GM06990 (cell line): ENCODE data around the gene ZNF609.

ENCODE experiments used
- DNase-seq: peaks from one replicate; pipeline ENCODE4 v3.0.0-alpha.2; 2011; ENCODE audit not compliant: insufficient read length; ENCODE audit errors: extremely low read depth
- H3K27me3 ChIP-seq: replicated peaks from 2 replicates; pipeline ENCODE4 v1.6.0; 2011; ENCODE audit warnings: low read length; ENCODE audit not compliant: control insufficient read depth, insufficient read depth
- H3K36me3 ChIP-seq: 2 replicates; pipeline ENCODE4 v1.5.1; 2011; ENCODE audit warnings: low read length; ENCODE audit not compliant: control insufficient read depth, insufficient read depth
- H3K4me3 ChIP-seq: replicated peaks from 2 replicates; pipeline ENCODE4 v1.5.1; 2011; ENCODE audit warnings: low read depth, mild to moderate bottlenecking, control low read depth, low read length
- CTCF ChIP-seq: IDR thresholded peaks from 2 replicates; pipeline ENCODE4 v1.5.1; 2011; ENCODE audit warnings: low read length, control low read depth, mild to moderate bottlenecking, inconsistent platforms; ENCODE audit not compliant: insufficient read depth, poor library complexity, severe bottlenecking

Gene ZNF609

GRCh38 chr15:64716452-64716851, 256.1 kb downstream of the ZNF609 start:
- TF ChIP-seq CTCF, result no peak
- DNase-seq, result no peak
- Histone ChIP-seq H3K27me3 (no peaks in the 10 kb centered on the region), H3K36me3 (no peaks in the 10 kb centered on the region), H3K4me3 (no peak overlapping the region)

- no peaks in the 10 kb centered on the region for H3K36me3 ChIP-seq
- no peaks in the 10 kb centered on the region for H3K27me3 ChIP-seq
- no peak for DNase-seq
- H3K4me3 ChIP-seq, result no peak overlapping the region
- TF ChIP-seq CTCF, result no peak
Measured at GRCh38 chr15:64717130-64717529, 256.8 kb downstream of the ZNF609 start.

GRCh38 chr15:64717735-64718495, 257.5 kb downstream of the ZNF609 start:
- no peak for TF ChIP-seq CTCF
- no peak for DNase-seq
- no peaks in the 10 kb centered on the region for H3K36me3 ChIP-seq
- no peak overlapping the region for H3K4me3 ChIP-seq
- H3K27me3 ChIP-seq, result no peaks in the 10 kb centered on the region

GRCh38 chr15:64720188-64720587, 259.8 kb downstream of the ZNF609 start:
- Histone ChIP-seq H3K36me3 (no peaks in the 10 kb centered on the region), H3K27me3 (no peaks in the 10 kb centered on the region), H3K4me3 (no peak overlapping the region)
- no peak for DNase-seq
- TF ChIP-seq CTCF, result no peak

GRCh38 chr15:64730151-64730550, 269.8 kb downstream of the ZNF609 start:
- no peaks in the 10 kb centered on the region for H3K27me3 ChIP-seq
- DNase-seq, result no peak
- TF ChIP-seq CTCF, result no peak
- H3K36me3 ChIP-seq, result no peaks in the 10 kb centered on the region
- H3K4me3 ChIP-seq, result no peak overlapping the region
